H1 (cell line): Measurements from ENCODE around the gene AFF2.

Experiments
- BRCA1 ChIP-seq: IDR thresholded peaks from 2 replicates; pipeline ENCODE4 v1.6.1; 2012; ENCODE audit warnings: low read depth, low read length, improper control_type of control experiment
- EP300 ChIP-seq, 2 experiments: IDR thresholded peaks; 1 replicate in 1 of 2; 2 replicates in 1 of 2; pipeline ENCODE4 v1.6.1; 2011 to 2012; ENCODE audit warnings: low read depth in 2 of 2, low read length in 2 of 2, mild to moderate bottlenecking in 2 of 2, borderline replicate concordance in 1 of 2, inconsistent platforms in 1 of 2, moderate library complexity in 1 of 2
- HDAC2 ChIP-seq, 2 experiments: fragments of 300-600 bp in 1 of 2; sonication (generic) in 1 of 2; IDR thresholded peaks; 2 replicates each; pipeline ENCODE4 v1.6.1; 2011 to 2012; ENCODE audit warnings: low read depth in 2 of 2, low read length in 2 of 2, mild to moderate bottlenecking in 2 of 2, moderate library complexity in 2 of 2, borderline replicate concordance in 1 of 2, inconsistent platforms in 1 of 2
- NRF1 ChIP-seq: IDR thresholded peaks from 2 replicates; pipeline ENCODE4 v1.6.1; 2011; ENCODE audit warnings: mild to moderate bottlenecking, low read depth, low read length, improper control_type of control experiment
- POLR2A ChIP-seq, 2 experiments: IDR thresholded peaks; 1 replicate in 1 of 2; 2 replicates in 1 of 2; pipeline ENCODE4 v1.6.1; 2011; ENCODE audit warnings: low read depth in 2 of 2, low read length in 2 of 2, mild to moderate bottlenecking in 2 of 2; ENCODE audit errors: control extremely low read depth in 1 of 2
- RFX5 ChIP-seq: IDR thresholded peaks from 2 replicates; pipeline ENCODE4 v1.6.1; 2011; ENCODE audit warnings: low read depth, low read length, improper control_type of control experiment, borderline replicate concordance
- RNF2 ChIP-seq: fragments of 200-900, 300-1000 bp; sonication (generic); IDR thresholded peaks from 2 replicates; pipeline ENCODE4 v1.7.1; 2016; ENCODE audit warnings: borderline replicate concordance, low read depth, mild to moderate bottlenecking, antibody characterized with exemption, low read length; ENCODE audit not compliant: poor library complexity, severe bottlenecking; ENCODE audit errors: missing control alignments
- RXRA ChIP-seq: IDR thresholded peaks from 2 replicates; pipeline ENCODE4 v1.6.1; 2011; ENCODE audit warnings: low read depth, mild to moderate bottlenecking, low read length, moderate library complexity; ENCODE audit not compliant: insufficient read depth
- TAF1 ChIP-seq: IDR thresholded peaks from 2 replicates; pipeline ENCODE4 v1.6.1; 2011; ENCODE audit warnings: mild to moderate bottlenecking, low read depth, low read length
- ZNF274 ChIP-seq: IDR thresholded peaks from 2 replicates; pipeline ENCODE4 v1.7.0; 2012; ENCODE audit warnings: low read length, borderline replicate concordance; ENCODE audit errors: extremely low read depth
- TF ChIP-seq, protein P1 (sequence below): IDR thresholded peaks from 2 replicates; pipeline ENCODE4 v1.6.1; 2012; ENCODE audit warnings: inconsistent platforms
- TF ChIP-seq, protein P2 (sequence below), 3 experiments: IDR thresholded peaks; 1 replicate in 2 of 3; 2 replicates in 1 of 3; pipeline versions ENCODE4 v1.5.1 to v1.6.1; 2011; ENCODE audit warnings: low read length in 3 of 3, mild to moderate bottlenecking in 3 of 3, inconsistent platforms in 2 of 3, low read depth in 1 of 3, moderate library complexity in 1 of 3; ENCODE audit not compliant: insufficient read depth in 1 of 3; ENCODE audit errors: control extremely low read depth in 1 of 3

- TF ChIP-seq ZNF274 (no peak), EP300 (IDR thresholded peaks at IDR 0.05; ENCODE audit: borderline replicate concordance in 1 of 2, low read depth in 2 of 2, low read length in 2 of 2) (no peak), POLR2A (IDR thresholded peaks at IDR 0.05; ENCODE audit: control extremely low read depth in 1 of 2, low read depth in 2 of 2, low read length in 2 of 2) (no peak), RFX5 (no peak), TAF1 (no peak), HDAC2 (IDR thresholded peaks at IDR 0.05; ENCODE audit: borderline replicate concordance in 1 of 2, low read depth in 2 of 2, low read length in 2 of 2) (no peak), RXRA (no peak), NRF1 (no peak), BRCA1 (no peak), RNF2 (no peak)
- TF ChIP-seq, protein P1, sequence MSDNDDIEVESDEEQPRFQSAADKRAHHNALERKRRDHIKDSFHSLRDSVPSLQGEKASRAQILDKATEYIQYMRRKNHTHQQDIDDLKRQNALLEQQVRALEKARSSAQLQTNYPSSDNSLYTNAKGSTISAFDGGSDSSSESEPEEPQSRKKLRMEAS: no peak
- TF ChIP-seq, protein P2, sequence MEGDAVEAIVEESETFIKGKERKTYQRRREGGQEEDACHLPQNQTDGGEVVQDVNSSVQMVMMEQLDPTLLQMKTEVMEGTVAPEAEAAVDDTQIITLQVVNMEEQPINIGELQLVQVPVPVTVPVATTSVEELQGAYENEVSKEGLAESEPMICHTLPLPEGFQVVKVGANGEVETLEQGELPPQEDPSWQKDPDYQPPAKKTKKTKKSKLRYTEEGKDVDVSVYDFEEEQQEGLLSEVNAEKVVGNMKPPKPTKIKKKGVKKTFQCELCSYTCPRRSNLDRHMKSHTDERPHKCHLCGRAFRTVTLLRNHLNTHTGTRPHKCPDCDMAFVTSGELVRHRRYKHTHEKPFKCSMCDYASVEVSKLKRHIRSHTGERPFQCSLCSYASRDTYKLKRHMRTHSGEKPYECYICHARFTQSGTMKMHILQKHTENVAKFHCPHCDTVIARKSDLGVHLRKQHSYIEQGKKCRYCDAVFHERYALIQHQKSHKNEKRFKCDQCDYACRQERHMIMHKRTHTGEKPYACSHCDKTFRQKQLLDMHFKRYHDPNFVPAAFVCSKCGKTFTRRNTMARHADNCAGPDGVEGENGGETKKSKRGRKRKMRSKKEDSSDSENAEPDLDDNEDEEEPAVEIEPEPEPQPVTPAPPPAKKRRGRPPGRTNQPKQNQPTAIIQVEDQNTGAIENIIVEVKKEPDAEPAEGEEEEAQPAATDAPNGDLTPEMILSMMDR (IDR thresholded peaks at IDR 0.05; ENCODE audit: control extremely low read depth in 1 of 3, insufficient read depth in 1 of 3, low read depth in 1 of 3, low read length in 3 of 3): no peak
Observed at GRCh38 chrX:148913971-148914370, 413.6 kb downstream of the AFF2 start.
